ENCODE results near the gene VOPP1.

GRCh38 chr7:55537458-55537990 is 34.8 kb downstream of the VOPP1 start:
- TF ChIP-seq CTCF (IDR thresholded peaks at IDR 0.05): no peak
- no peak for TF ChIP-seq USF2 (CRISPR knock-in tag; IDR thresholded peaks at IDR 0.05)
- TF ChIP-seq USF1 (CRISPR knock-in tag; IDR thresholded peaks at IDR 0.05): no peak
- no peak for TF ChIP-seq ZBTB43 (CRISPR knock-in tag; IDR thresholded peaks at IDR 0.05)
- TF ChIP-seq HMGA2 (CRISPR knock-in tag; IDR thresholded peaks at IDR 0.05): no peak
- TF ChIP-seq ZNF263 (CRISPR knock-in tag; IDR thresholded peaks at IDR 0.05; ENCODE audit: low read depth): no peak
- TF ChIP-seq MAX (CRISPR knock-in tag; IDR thresholded peaks at IDR 0.05): no peak
- no peak for TF ChIP-seq ELF4 (CRISPR knock-in tag; IDR thresholded peaks at IDR 0.05; ENCODE audit: low read depth)

All from WTC11 (cell line).